GM18498 (cell line): Measurements from ENCODE around the gene CHST14.
A peak's percentile ranks its signal among the peaks of the same experiment; 100 is the strongest.

Experiments
- ATAC-seq: cut with Tn5 transposase; IDR thresholded peaks from one replicate; pipeline ENCODE4 v1.9.1; 2021; ENCODE audit warnings: mild to moderate bottlenecking, moderate library complexity; ENCODE audit not compliant: unreplicated experiment

Gene CHST14

DNA sequence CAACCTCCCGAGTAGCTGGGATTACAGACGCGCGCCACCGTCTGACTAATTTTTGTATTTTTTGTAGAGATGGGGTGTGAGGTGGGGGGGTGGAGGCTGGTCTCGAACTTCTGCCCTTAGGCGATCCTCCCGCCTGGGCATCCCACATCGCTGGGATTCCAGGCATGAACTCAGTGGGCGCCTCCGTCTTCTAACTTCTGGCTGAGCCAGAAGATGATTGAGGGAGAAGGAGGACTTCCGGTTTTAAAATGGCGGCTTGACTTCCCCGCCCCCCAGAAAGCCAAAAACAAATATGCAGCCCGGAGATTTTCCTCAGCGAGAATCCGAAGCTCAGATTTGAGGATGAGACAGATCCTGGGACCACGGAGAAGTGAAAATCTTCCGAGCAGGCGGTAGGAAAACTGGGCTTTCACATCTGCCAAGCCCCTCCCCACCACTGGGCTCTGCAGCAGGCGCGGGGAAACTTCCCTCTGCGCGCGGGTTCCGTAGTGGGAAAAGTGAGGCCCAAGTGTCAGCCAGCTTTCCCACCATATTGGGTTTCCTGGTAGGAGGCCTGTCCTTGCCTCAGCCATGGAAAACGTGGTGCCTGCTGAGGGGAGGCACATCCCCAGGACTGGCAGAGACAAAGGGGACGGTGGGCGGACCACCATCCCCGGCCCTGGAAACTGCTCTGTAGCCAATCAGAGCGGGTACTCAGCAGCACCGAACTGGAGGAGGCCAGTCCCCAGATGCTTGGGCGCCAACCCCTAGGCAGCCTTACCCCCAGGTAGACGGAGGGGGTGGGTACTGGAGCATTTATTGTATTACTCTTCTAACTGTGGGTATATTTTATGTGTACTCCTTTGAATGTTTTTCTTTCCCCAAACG lies 17.3 kb downstream of the CHST14 start:
- ATAC-seq: no peak

GRCh38 chr15:40489274-40490175 lies 18.7 kb downstream of the CHST14 start:
- ATAC-seq: no peak

DNA sequence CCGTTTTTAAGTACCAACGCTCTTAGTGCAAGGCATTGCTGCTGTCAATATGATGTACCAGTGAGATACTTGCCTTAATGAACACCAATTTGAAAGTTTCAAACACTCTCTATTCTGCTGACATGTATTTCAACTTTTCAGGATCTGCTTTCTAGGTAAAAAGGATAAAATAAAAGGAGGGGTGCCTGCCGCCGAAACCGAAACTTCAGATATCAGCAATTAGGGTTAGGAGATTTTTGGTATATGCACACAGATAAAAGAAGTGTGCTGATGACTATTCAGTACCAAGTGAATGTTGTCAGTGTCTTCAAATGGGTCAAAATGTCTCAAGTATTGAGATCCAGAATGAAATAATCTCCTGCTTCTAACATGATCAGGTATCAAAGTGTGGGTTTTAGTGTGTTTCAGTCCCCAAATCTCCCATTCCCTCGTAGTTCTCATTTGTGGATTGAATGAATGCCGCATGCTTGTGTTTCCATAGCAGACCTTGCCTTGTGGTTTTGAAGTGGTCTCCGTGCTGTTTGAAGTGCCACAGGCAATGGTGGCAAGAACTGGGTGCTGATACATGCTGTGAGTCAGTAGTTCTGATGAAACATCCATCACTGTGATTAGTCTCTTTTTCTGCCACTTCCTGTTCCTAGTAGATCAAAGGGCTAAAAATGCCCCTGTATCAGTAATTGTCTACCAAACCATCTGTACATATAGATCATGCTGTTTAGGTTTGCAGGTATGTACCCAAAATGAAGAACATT lies 22.5 kb downstream of the CHST14 start:
- no peak for ATAC-seq

DNA sequence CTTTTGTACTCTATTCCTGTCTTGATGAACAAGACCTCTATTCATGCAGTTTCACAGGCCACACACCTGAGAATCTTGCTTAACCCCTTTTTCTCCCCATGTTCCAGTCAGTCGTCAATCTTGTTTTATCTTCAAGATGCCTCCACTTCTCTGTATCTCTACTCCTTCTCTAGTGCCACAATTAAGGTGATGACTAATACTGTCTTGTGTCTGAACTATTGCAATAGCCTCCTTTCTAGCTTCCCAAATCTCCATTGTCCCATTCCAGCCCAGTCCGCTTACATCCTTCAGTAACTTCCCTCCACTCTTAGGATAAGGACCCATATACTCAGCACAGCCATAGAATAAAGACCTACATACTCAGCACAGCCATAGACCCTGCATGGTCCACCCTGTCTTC lies 24.7 kb downstream of the CHST14 start:
- ATAC-seq: no peak

- ATAC-seq: no peak
These were observed 27.6 kb downstream of the CHST14 start for GRCh38 chr15:40498418-40498817.

GRCh38 chr15:40498891-40499290 lies 28.1 kb downstream of the CHST14 start:
- ATAC-seq: no peak

DNA sequence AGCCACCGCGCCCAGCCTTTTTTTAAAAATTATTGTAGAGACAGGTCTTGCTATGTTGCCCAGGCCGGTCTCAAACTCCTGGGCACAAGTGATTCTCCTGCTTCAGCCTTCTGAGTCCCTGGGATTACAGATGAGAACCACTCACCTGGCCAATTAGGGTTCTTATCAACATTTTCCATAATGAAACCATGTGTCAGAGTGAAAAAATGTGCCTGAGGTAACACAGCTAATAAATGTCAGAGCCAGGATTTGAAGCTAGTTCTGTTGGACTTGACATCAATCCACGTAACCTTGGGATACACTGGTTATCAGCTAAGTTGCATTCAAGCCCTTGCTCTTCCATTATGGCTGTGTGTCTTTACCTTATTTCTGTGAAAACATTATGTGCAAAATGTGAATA lies 29.1 kb downstream of the CHST14 start:
- no peak for ATAC-seq

DNA sequence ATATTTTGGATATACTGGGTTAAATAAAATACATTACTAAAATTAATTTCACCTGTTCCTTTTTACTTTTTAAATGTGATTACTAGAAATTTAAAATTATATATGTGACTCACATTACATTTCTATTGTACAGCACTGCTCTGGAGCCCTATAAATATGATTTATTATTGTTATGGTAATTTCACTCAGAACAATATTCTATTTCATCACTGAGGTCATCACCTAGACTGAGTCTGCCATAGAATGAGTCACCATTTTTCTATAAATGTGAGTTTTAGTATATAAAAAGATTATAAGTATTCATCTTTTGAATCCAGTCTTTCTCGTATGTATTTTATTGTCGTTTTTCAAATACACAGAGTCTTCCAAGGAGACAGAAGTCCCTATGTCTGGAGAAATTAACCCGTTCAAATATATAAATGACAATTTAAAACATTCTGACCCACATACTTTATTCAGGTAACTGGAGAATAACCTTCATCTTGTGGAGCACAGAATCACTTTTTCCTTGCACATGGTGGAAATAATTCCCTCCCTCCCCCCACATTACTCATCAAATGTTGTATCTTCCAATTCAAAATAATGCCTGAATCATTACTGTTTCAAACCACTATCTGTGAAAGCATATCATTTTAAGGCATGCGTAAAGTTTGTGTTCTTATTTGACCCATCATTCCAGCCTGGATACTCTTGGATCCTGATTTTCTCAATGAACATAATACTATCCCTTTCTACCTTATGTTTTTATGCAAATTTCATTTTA lies 30.0 kb downstream of the CHST14 start:
- ATAC-seq: no peak

GRCh38 chr15:40501487-40501886 lies 30.7 kb downstream of the CHST14 start:
- no peak for ATAC-seq

- peak; percentile 39 for ATAC-seq
These were observed 36.3 kb downstream of the CHST14 start for GRCh38 chr15:40506964-40507571.

DNA sequence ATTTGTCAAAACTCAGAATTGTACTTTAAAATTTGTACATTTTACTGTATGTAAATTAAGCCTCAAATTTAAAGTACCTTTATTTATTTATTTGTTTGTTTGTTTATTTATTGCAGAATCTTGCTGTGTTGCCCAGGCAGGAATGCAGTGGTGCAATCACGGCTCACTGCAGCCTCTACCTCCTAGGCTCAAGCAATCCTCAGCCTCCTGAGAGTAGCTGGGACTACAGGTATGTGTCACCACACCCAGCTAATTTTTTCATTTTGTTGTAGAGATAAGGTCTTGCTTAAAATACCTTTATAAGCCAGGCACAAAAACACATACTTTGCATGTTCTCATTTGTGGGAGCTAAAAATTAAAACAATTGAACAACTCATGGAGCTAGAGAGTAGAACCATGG lies 37.4 kb downstream of the CHST14 start:
- ATAC-seq: no peak

DNA sequence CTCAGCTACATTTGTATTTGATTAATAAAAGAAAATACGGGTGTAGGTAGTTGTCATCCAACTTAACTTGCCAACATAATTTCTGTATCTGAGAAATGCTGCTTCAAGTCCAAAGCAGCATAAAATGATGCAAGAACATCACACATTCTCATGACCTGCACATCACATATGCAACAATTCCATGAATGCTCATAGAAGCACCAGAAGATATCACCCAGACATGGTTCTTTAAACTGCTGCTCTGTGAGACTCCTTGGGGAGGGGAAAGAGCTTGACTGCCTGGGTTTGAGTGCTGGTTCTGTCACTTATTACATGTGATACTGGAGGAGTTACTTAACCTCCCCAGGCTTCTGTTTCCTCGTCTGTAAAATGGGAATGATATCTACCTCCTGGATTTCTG lies 39.4 kb downstream of the CHST14 start:
- no peak for ATAC-seq

- ATAC-seq: peak; percentile 63
These were observed 40.3 kb downstream of the CHST14 start for GRCh38 chr15:40511093-40511471.

- ATAC-seq: peak; percentile 47
These were observed 40.8 kb downstream of the CHST14 start for GRCh38 chr15:40511472-40512133.

GRCh38 chr15:40512440-40512839 lies 41.7 kb downstream of the CHST14 start:
- ATAC-seq: no peak

- ATAC-seq: no peak
These were observed 42.8 kb downstream of the CHST14 start for GRCh38 chr15:40513609-40514008.

- no peak for ATAC-seq
These were observed 45.5 kb downstream of the CHST14 start for GRCh38 chr15:40516322-40516721.
